Lower lobe of right lung (tissue), 2 donors: Measurements from ENCODE around the gene IGFBP5. TPM values are rescaled to one million over a fixed set of nuclear protein-coding genes. Genes with fewer than 3 reads are reported as not detected.

Experiments used
- ATAC-seq, 2 donors: fragments of 200-7000 bp; cut with Tn5 transposase; one replicate each; pipeline ENCODE4 v1.9.1; 2020 to 2022; ENCODE audit warnings: mild to moderate bottlenecking in 2 of 2, moderate library complexity in 2 of 2
- DNase-seq: peaks from one replicate; pipeline ENCODE4 v3.0.0-alpha.2; 2020
- H3K27ac ChIP-seq: fragments of 200-600 bp; one replicate; pipeline ENCODE4 v1.8.0; 2022
- H3K27me3 ChIP-seq: fragments of 200-600 bp; one replicate; pipeline ENCODE4 v1.8.0; 2022; ENCODE audit warnings: low read depth
- H3K36me3 ChIP-seq: fragments of 200-600 bp; one replicate; pipeline ENCODE4 v1.8.0; 2022; ENCODE audit warnings: mild to moderate bottlenecking
- H3K4me1 ChIP-seq: fragments of 200-600 bp; one replicate; pipeline ENCODE4 v1.8.0; 2022
- H3K4me3 ChIP-seq: fragments of 200-600 bp; one replicate; pipeline ENCODE4 v1.8.0; 2022; ENCODE audit warnings: mild to moderate bottlenecking
- H3K9me3 ChIP-seq: fragments of 200-600 bp; one replicate; pipeline ENCODE4 v1.8.0; 2022
- intact Hi-C: fragments of 100-400 bp; cut with DNase I; formaldehyde crosslinking; loops from one replicate; pipeline ENCODE4 v1.11.0; 2022
- total RNA-seq: library from RNA; stranded (reverse); fragmentation: NEBNext Ultra II Directional; extraction: Animal tissue kit (Norgen Biotek cat#: 25700); gene quantifications from one replicate; pipeline ENCODE4 v1.2.1, GENCODE V29; 2021
- TF ChIP-seq, protein P1 (sequence below): fragments of 200-600 bp; IDR thresholded peaks from one replicate; pipeline ENCODE4 v1.8.0; 2022; ENCODE audit warnings: antibody characterized with exemption, mild to moderate bottlenecking
- donor health status: DM: no; HTN: yes; CAD: no; lungs with severe emphysema.

Gene IGFBP5
- total RNA-seq, 1 donor from 2014 or later, result 145 TPM

DNA sequence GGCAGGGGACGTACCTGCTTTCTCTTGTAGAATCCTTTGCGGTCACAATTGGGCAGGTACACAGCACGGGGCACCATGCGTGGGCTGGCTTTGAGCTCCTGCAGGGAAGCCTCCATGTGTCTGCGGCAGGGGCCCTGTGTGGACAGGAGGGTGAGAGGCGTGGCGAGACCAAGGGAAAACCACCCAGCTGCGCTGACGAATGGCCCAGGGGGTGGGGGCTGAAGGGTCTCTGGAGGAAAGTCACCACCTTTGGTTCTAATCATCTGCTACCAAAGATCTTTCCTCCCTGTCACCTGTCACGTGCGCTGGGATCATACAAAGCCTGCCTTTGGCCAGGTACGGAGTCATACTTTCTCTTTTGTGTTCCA lies 17.3 kb downstream of the IGFBP5 start:
- Histone ChIP-seq H3K36me3 (peaks cover 31% of the 10 kb centered on the region), H3K9me3 (no peaks in the 10 kb centered on the region), H3K4me3 (no peak overlapping the region), H3K27ac (no peak overlapping the region), H3K4me1 (peaks cover 14% of the 10 kb centered on the region), H3K27me3 (no peaks in the 10 kb centered on the region)
- intact Hi-C loops, result no loop called here
- ATAC-seq, result no peak
- no peak for DNase-seq
- TF ChIP-seq, protein P1, sequence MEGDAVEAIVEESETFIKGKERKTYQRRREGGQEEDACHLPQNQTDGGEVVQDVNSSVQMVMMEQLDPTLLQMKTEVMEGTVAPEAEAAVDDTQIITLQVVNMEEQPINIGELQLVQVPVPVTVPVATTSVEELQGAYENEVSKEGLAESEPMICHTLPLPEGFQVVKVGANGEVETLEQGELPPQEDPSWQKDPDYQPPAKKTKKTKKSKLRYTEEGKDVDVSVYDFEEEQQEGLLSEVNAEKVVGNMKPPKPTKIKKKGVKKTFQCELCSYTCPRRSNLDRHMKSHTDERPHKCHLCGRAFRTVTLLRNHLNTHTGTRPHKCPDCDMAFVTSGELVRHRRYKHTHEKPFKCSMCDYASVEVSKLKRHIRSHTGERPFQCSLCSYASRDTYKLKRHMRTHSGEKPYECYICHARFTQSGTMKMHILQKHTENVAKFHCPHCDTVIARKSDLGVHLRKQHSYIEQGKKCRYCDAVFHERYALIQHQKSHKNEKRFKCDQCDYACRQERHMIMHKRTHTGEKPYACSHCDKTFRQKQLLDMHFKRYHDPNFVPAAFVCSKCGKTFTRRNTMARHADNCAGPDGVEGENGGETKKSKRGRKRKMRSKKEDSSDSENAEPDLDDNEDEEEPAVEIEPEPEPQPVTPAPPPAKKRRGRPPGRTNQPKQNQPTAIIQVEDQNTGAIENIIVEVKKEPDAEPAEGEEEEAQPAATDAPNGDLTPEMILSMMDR, result no peak

- intact Hi-C loops, result no loop called here
- H3K27ac ChIP-seq, result no peak overlapping the region
- H3K9me3 ChIP-seq, result no peaks in the 10 kb centered on the region
- no peak overlapping the region for H3K4me3 ChIP-seq
- no peaks in the 10 kb centered on the region for H3K27me3 ChIP-seq
- peaks cover 10% of the 10 kb centered on the region for H3K4me1 ChIP-seq
- TF ChIP-seq, protein P1, result no peak
- DNase-seq, result peak; percentile 28
- peaks cover 31% of the 10 kb centered on the region for H3K36me3 ChIP-seq
- ATAC-seq, result no peak
Observed at GRCh38 chr2:216677439-216678097, 17.8 kb downstream of the IGFBP5 start.

DNA sequence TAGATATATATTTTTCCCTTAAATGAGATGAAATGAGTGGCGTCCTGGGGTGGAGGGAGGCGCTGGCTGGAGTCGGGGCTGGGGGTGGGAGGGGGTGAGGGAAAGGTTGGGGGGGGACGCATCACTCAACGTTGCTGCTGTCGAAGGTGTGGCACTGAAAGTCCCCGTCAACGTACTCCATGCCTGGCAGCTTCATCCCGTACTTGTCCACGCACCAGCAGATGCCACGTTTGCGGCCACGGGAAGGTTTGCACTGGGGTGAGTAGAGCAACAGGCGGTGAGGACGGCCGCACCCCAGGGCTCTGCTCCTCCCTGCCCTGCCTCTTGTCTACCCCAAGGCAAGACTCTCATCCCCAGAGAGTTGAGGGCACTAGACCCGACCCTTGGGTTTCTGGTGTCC lies 18.7 kb downstream of the IGFBP5 start:
- no peak overlapping the region for H3K27ac ChIP-seq
- H3K9me3 ChIP-seq, result no peaks in the 10 kb centered on the region
- DNase-seq, result no peak
- ATAC-seq, result no peak
- peaks cover 31% of the 10 kb centered on the region for H3K36me3 ChIP-seq
- H3K4me1 ChIP-seq, result peaks cover under 1% of the 10 kb centered on the region
- H3K27me3 ChIP-seq, result no peaks in the 10 kb centered on the region
- intact Hi-C loops, result no loop called here
- H3K4me3 ChIP-seq, result no peak overlapping the region
- TF ChIP-seq, protein P1, result no peak

- Histone ChIP-seq H3K9me3 (no peaks in the 10 kb centered on the region), H3K4me3 (no peak overlapping the region), H3K27ac (no peak overlapping the region), H3K4me1 (no peaks in the 10 kb centered on the region), H3K27me3 (no peaks in the 10 kb centered on the region), H3K36me3 (peaks cover 31% of the 10 kb centered on the region)
- DNase-seq, result no peak
- intact Hi-C loops, result no loop called here
- ATAC-seq, result no peak
- TF ChIP-seq, protein P1, result no peak
Observed at GRCh38 chr2:216674376-216674775, 21.0 kb downstream of the IGFBP5 start.

DNA sequence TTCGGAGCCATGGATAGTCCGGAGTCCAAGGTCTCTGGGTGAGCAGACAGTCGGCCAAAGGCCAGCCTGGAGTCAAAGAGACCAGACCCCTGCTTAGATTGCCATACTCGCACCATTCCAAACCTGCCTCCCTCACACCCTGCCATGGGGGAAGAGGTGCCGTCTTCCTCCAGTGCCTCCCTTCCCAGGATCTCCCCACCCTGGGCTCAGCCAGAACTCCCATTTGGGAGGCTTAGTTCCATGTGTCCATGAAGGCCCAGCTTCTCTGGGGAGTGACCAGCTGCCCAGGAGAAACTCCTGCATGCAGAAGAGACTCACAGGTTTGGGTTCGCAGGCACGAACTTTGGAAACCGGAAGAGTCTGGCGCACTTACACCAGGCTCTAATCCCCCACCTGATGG lies 21.7 kb downstream of the IGFBP5 start:
- TF ChIP-seq, protein P1, result no peak
- H3K27me3 ChIP-seq, result no peaks in the 10 kb centered on the region
- no peak for DNase-seq
- ATAC-seq, result no peak
- H3K27ac ChIP-seq, result no peak overlapping the region
- H3K36me3 ChIP-seq, result peaks cover 27% of the 10 kb centered on the region
- intact Hi-C loops, result no loop called here
- H3K4me3 ChIP-seq, result no peak overlapping the region
- no peaks in the 10 kb centered on the region for H3K4me1 ChIP-seq
- H3K9me3 ChIP-seq, result no peaks in the 10 kb centered on the region
